Measurements from ENCODE around the gene RARS2.
"Not testable (repeated sequence)": the region's sequence is repeated elsewhere in the genome, so short reads cannot be mapped to it uniquely, and the experiment has no call there.

RARS2 gene

DNA sequence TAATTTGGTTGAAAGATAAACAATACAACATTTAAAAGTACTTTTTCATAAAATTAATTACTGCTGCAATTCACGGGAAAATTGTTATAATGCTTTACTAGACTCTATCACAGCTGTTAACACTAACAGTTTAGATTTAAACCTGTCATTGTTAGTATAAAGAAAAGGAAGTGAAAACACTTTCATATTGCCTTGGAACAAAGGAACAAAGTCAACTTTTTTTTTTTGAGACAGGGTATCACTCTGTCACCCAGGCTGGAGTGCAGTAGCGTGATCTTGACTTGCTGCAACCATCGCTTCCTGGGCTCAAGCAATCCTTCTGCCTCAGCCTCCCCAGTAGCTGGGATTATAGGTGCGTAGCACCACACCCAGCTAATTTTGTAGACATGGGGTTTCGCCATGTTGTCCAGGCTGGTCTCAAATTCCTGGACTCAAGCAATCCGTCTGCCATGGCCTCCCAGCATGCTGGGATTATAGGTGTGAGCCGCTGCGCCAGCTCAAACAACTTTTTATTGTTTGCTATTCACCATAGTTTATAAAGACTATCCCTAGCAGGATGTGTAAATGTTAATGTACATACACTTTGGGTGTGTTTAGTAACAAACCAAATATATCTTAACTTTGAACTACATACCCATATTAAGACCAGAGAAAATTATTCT lies 94.9 kb downstream of the RARS2 start:
- no peak for DNase-seq

- not testable (repeated sequence) for DNase-seq
Observed at GRCh38 chr6:87489326-87489725, 100.5 kb downstream of the RARS2 start.

DNA sequence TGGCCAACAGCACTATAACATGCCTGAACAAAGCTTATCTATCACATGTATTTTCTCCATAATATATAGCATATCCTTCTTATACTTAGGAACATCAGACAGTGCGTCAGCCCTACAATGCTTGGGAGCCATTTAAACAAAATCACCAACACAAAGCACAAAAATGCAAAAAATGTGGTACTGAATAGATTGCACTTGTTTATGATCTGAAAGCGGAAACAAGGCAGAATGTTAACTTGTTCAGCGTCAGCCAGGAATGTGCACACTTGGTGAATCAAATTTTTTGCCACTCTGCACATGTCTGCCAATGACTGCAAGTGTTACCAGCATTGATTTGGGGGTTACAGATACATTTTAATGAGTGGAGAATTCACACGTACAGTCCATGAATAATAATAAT lies 102.2 kb downstream of the RARS2 start:
- no peak for DNase-seq

DNA sequence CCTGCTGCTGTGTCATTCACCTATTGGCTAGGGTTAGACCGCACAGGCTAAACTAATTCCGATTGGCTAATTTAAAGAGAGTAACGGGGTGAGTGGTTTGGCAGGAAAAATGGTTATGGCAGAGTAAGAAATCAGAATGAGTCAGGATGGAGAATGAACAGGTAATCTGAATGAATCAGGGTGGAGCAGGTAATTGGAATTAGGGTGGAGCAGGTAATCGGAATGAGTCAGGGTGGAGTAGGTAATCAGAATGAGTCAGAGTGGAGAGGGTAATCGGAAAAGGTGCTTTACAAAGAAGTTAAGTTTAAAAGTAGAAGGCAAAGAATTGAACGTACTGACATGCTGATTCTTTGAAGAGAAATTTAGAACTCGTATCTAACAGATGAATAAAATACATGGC lies 105.3 kb downstream of the RARS2 start:
- no peak for DNase-seq

- no peak for DNase-seq
Observed at GRCh38 chr6:87483929-87484328, 105.9 kb downstream of the RARS2 start.

GRCh38 chr6:87482366-87482765 lies 107.4 kb downstream of the RARS2 start:
- DNase-seq = no peak

- no peak for DNase-seq
Observed at GRCh38 chr6:87481931-87482330, 107.9 kb downstream of the RARS2 start.

DNA sequence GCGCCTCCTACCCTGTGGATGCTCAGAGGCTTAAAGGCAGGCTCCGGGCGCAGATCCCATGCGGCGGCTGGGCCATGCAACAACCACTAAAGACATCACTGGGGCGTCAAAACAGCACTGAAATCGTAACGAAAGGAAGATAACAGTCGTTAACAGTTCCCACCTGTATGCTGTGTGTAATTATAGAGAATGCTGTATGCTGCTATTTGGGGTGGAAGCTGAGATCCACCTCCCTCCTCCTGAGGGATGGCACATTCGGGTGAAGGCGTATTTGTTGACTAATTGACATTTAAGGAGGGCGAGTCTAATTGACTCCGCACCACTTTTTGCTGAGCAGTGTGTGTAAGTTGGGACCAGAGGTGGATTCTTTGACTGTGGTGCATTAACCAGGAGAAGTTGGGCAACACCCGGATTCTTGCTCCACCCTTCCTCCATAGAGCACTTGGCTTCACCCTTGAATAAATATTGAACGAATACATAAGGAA lies 116.3 kb downstream of the RARS2 start:
- no peak for DNase-seq

GRCh38 chr6:87472525-87473418 lies 117.0 kb downstream of the RARS2 start, which contains the start of gene SLC35A1:
Gene SLC35A1, plus strand, starts transcription at chr6:87472974. Its CDS starts 30 bp downstream, at chr6:87473004.
- peak; percentile 65 to 81 for DNase-seq

- DNase-seq = no peak
Observed at GRCh38 chr6:87465051-87465450, 124.7 kb downstream of the RARS2 start.

All from bone marrow (tissue), 2 donors.